ENCODE data around the gene GOLGB1.
A peak's percentile ranks its signal among the peaks of the same experiment; 100 is the strongest.

The GOLGB1 gene

GRCh38 chr3:121723485-121723884 is 26.1 kb downstream of the GOLGB1 start:
- H3K4me2 ChIP-seq (ENCODE audit: low read depth, low read length, poor library complexity, severe bottlenecking): no peak overlapping the region
- no peak overlapping the region for H3K9ac ChIP-seq (ENCODE audit: low read depth, low read length, poor library complexity, severe bottlenecking)
- H3K4me3 ChIP-seq (ENCODE audit: low read length, poor library complexity, severe bottlenecking): no peak overlapping the region
- peaks cover 10% of the 10 kb centered on the region for H3K4me1 ChIP-seq (ENCODE audit: insufficient read depth, low read length, poor library complexity, severe bottlenecking)
- no peaks in the 10 kb centered on the region for H3K9me2 ChIP-seq (replicated peaks; ENCODE audit: low read depth, low read length)
- peaks cover 4% of the 10 kb centered on the region; the same call in 1 of the 2 replicates for H3F3A ChIP-seq (ENCODE audit: low read depth)
- no peaks in the 10 kb centered on the region for H3K27me3 ChIP-seq (ENCODE audit: insufficient read depth, low read length, poor library complexity, severe bottlenecking)
- H3K36me3 ChIP-seq (ENCODE audit: insufficient read depth, low read length): peaks cover 87% of the 10 kb centered on the region
- no peaks in the 10 kb centered on the region for H4K20me1 ChIP-seq (ENCODE audit: insufficient read depth, low read length, poor library complexity, severe bottlenecking)
- no peak overlapping the region for H2AFZ ChIP-seq (ENCODE audit: low read length)
- TF ChIP-seq EZH2phosphoT487 (IDR thresholded peaks at IDR 0.05; ENCODE audit: borderline replicate concordance) (no peak), CTCF (conservative IDR thresholded peaks at IDR 0.05; ENCODE audit: low read length) (no peak)
- no peaks in the 10 kb centered on the region for H3K79me2 ChIP-seq (ENCODE audit: insufficient read depth, low read length)
- H3K9me3 ChIP-seq (ENCODE audit: insufficient read depth, low read depth, low read length): no peaks in the 10 kb centered on the region

GRCh38 chr3:121722411-121722810 is 27.1 kb downstream of the GOLGB1 start:
- TF ChIP-seq CTCF (conservative IDR thresholded peaks at IDR 0.05; ENCODE audit: low read length): no peak
- no peak for TF ChIP-seq EZH2phosphoT487 (IDR thresholded peaks at IDR 0.05; ENCODE audit: borderline replicate concordance)
- H3K4me3 ChIP-seq (ENCODE audit: low read length, poor library complexity, severe bottlenecking): no peak overlapping the region
- no peaks in the 10 kb centered on the region for H3K27me3 ChIP-seq (ENCODE audit: insufficient read depth, low read length, poor library complexity, severe bottlenecking)
- H3F3A ChIP-seq (ENCODE audit: low read depth): peaks cover 4% of the 10 kb centered on the region; the same call in 1 of the 2 replicates
- H3K9me2 ChIP-seq (replicated peaks; ENCODE audit: low read depth, low read length): no peaks in the 10 kb centered on the region
- no peaks in the 10 kb centered on the region for H3K79me2 ChIP-seq (ENCODE audit: insufficient read depth, low read length)
- H3K4me1 ChIP-seq (ENCODE audit: insufficient read depth, low read length, poor library complexity, severe bottlenecking): peaks cover 10% of the 10 kb centered on the region
- H3K9me3 ChIP-seq (ENCODE audit: insufficient read depth, low read depth, low read length): no peaks in the 10 kb centered on the region
- H4K20me1 ChIP-seq (ENCODE audit: insufficient read depth, low read length, poor library complexity, severe bottlenecking): no peaks in the 10 kb centered on the region
- H3K4me2 ChIP-seq (ENCODE audit: low read depth, low read length, poor library complexity, severe bottlenecking): peak overlapping the region; percentile 44
- H3K9ac ChIP-seq (ENCODE audit: low read depth, low read length, poor library complexity, severe bottlenecking): no peak overlapping the region
- peaks cover 87% of the 10 kb centered on the region for H3K36me3 ChIP-seq (ENCODE audit: insufficient read depth, low read length)
- no peak overlapping the region for H2AFZ ChIP-seq (ENCODE audit: low read length)

GRCh38 chr3:121720163-121720562 is 29.4 kb downstream of the GOLGB1 start:
- Histone ChIP-seq H3K9ac (ENCODE audit: low read depth, low read length, poor library complexity, severe bottlenecking) (no peak overlapping the region), H3K79me2 (ENCODE audit: insufficient read depth, low read length) (no peaks in the 10 kb centered on the region), H4K20me1 (ENCODE audit: insufficient read depth, low read length, poor library complexity, severe bottlenecking) (no peaks in the 10 kb centered on the region), H3K9me2 (replicated peaks; ENCODE audit: low read depth, low read length) (no peaks in the 10 kb centered on the region), H3K27me3 (ENCODE audit: insufficient read depth, low read length, poor library complexity, severe bottlenecking) (no peaks in the 10 kb centered on the region), H3K4me2 (ENCODE audit: low read depth, low read length, poor library complexity, severe bottlenecking) (no peak overlapping the region), H3K9me3 (ENCODE audit: insufficient read depth, low read depth, low read length) (no peaks in the 10 kb centered on the region), H3K4me1 (ENCODE audit: insufficient read depth, low read length, poor library complexity, severe bottlenecking) (peaks cover 10% of the 10 kb centered on the region), H3K4me3 (ENCODE audit: low read length, poor library complexity, severe bottlenecking) (no peak overlapping the region), H3F3A (ENCODE audit: low read depth) (peaks cover 4% of the 10 kb centered on the region; the same call in 1 of the 2 replicates), H3K36me3 (ENCODE audit: insufficient read depth, low read length) (peaks cover 93% of the 10 kb centered on the region), H2AFZ (ENCODE audit: low read length) (no peak overlapping the region)
- TF ChIP-seq EZH2phosphoT487 (IDR thresholded peaks at IDR 0.05; ENCODE audit: borderline replicate concordance): no peak

GRCh38 chr3:121719423-121719822 is 30.1 kb downstream of the GOLGB1 start:
- Histone ChIP-seq H3K36me3 (ENCODE audit: insufficient read depth, low read length) (peaks cover 92% of the 10 kb centered on the region), H3F3A (ENCODE audit: low read depth) (peaks cover 4% of the 10 kb centered on the region; the same call in 1 of the 2 replicates)
- TF ChIP-seq EZH2phosphoT487 (IDR thresholded peaks at IDR 0.05; ENCODE audit: borderline replicate concordance) (no peak), CTCF (conservative IDR thresholded peaks at IDR 0.05; ENCODE audit: low read length) (no peak)

More at GRCh38 chr3:121719423-121719822, 30.1 kb downstream of the GOLGB1 start:
- H4K20me1 ChIP-seq (ENCODE audit: insufficient read depth, low read length, poor library complexity, severe bottlenecking): no peaks in the 10 kb centered on the region
- no peak overlapping the region for H3K4me2 ChIP-seq (ENCODE audit: low read depth, low read length, poor library complexity, severe bottlenecking)
- H3K79me2 ChIP-seq (ENCODE audit: insufficient read depth, low read length): no peaks in the 10 kb centered on the region
- H2AFZ ChIP-seq (ENCODE audit: low read length): no peak overlapping the region
- H3K9me3 ChIP-seq (ENCODE audit: insufficient read depth, low read depth, low read length): no peaks in the 10 kb centered on the region
- H3K9ac ChIP-seq (ENCODE audit: low read depth, low read length, poor library complexity, severe bottlenecking): no peak overlapping the region
- peaks cover 10% of the 10 kb centered on the region for H3K4me1 ChIP-seq (ENCODE audit: insufficient read depth, low read length, poor library complexity, severe bottlenecking)
- H3K9me2 ChIP-seq (replicated peaks; ENCODE audit: low read depth, low read length): no peaks in the 10 kb centered on the region
- H3K4me3 ChIP-seq (ENCODE audit: low read length, poor library complexity, severe bottlenecking): no peak overlapping the region
- H3K27me3 ChIP-seq (ENCODE audit: insufficient read depth, low read length, poor library complexity, severe bottlenecking): no peaks in the 10 kb centered on the region

All from Loucy (cell line).